ENCODE data around the gene IL21R. TPM values are rescaled to one million over a fixed set of nuclear protein-coding genes. Genes with fewer than 3 reads are reported as not detected.

Gene IL21R
- total and polyA plus RNA-seq, 5 donors = 0.34 to 1.4 (median 0.81) TPM

DNA sequence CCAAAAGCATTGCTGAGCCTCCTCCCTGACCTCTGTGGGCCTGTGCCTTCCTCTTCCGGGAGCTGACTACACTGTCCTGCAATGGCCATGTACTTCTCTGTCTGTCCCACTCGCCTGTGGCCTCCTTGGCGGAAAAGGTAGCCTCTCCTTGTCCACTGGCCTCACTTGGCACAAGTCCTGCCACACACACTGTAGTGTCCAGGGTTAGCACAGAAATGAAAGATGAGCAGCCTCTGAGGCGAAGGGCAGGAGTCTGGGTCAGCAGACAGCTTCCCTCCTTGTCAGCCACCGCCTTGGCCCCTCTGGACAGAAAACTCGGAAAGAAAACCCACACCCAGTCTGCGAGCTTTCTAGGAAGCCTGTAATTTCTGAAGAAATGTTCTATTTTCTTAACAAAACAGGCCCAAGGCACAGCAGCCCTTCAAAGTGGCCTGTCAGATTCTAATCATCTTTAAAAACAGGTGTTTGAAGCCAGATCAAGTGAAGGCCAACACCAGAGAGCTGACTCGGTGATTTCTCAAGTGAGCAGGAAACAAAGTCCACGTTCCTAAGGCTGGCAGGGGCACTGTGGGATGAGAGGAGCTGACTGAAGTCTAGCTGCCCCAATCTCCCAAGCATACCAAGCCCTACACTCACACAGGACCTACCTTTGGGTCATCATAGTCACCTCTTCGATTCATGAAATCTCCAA, 80.6 kb downstream of the IL21R start:
- WGBS = 91% methylated on average over 10 of the region's 10 CpGs
- Histone ChIP-seq H3K27me3 (ENCODE audit: control insufficient read depth, insufficient read depth) (no peaks in the 10 kb centered on the region), H3K4me3 (ENCODE audit: low read length) (no peak overlapping the region), H3K9me3 (ENCODE audit: control insufficient read depth, low read length) (no peaks in the 10 kb centered on the region), H3K4me1 (ENCODE audit: control insufficient read depth, insufficient read depth, low read length) (no peaks in the 10 kb centered on the region), H3K27ac (ENCODE audit: low read length) (no peak overlapping the region)
- intact Hi-C loops (cut with DNase I) = no loop called here
- peak in 1 of 3 donors; percentile 12 for DNase-seq
- no peak for ATAC-seq

DNA sequence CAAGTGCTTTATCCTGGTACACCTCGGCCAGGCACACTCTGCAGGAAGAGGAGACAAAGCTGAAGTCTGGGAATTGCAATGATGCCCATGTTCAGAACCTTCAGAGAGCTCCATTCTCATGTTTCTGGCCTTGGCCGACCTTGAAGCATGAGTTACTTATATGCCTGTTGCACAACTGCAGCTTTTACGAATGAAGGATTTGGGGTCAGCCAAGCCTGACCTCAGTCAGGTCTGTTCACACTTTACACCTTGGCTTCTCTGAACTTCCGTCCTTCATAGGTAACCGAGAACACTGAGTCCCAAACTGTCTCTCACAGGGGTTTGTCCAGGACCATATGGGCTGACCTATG, 81.1 kb downstream of the IL21R start:
- WGBS = 90% methylated on average over 5 of the region's 5 CpGs
- Histone ChIP-seq H3K27me3 (ENCODE audit: control insufficient read depth, insufficient read depth) (no peaks in the 10 kb centered on the region), H3K4me3 (ENCODE audit: low read length) (no peak overlapping the region), H3K27ac (ENCODE audit: low read length) (no peak overlapping the region), H3K9me3 (ENCODE audit: control insufficient read depth, low read length) (no peaks in the 10 kb centered on the region), H3K4me1 (ENCODE audit: control insufficient read depth, insufficient read depth, low read length) (no peaks in the 10 kb centered on the region)
- no peak for DNase-seq
- no peak for ATAC-seq
- intact Hi-C loops (cut with DNase I) = no loop called here

DNA sequence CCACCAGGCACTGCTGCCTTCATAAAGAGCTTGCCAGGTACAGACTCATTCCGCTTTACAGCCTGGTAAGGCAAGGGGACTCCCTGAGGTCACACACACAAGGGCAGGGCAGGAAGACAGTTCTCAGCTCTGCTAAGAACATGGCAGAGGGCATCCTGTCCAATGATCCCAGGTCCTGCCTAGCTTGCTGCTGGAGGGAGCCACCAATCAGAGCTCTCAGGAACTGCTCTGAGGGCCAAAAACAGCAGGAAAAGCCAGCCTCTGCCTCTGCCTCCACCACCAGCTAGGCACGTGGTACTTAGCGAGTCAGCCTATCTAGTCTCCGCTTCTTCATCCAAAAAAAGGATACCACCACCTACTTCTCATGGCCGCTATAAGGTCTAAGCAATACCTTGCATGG, 81.7 kb downstream of the IL21R start:
- 86% methylated on average over 5 of the region's 5 CpGs for WGBS
- ATAC-seq = no peak
- H3K4me1 ChIP-seq (ENCODE audit: control insufficient read depth, insufficient read depth, low read length) = no peaks in the 10 kb centered on the region
- no peak overlapping the region for H3K27ac ChIP-seq (ENCODE audit: low read length)
- peak in 1 of 3 donors; percentile 3 for DNase-seq
- intact Hi-C loops (cut with DNase I) = no loop called here
- no peaks in the 10 kb centered on the region for H3K27me3 ChIP-seq (ENCODE audit: control insufficient read depth, insufficient read depth)
- H3K4me3 ChIP-seq (ENCODE audit: low read length) = no peak overlapping the region
- no peaks in the 10 kb centered on the region for H3K9me3 ChIP-seq (ENCODE audit: control insufficient read depth, low read length)

GRCh38 chr16:27485126-27485525, 83.2 kb downstream of the IL21R start:
- H3K27ac ChIP-seq (ENCODE audit: low read length) = no peak overlapping the region

GRCh38 chr16:27485811-27486210, 83.8 kb downstream of the IL21R start:
- Histone ChIP-seq H3K4me3 (ENCODE audit: low read length) (no peak overlapping the region), H3K27me3 (ENCODE audit: control insufficient read depth, insufficient read depth) (no peaks in the 10 kb centered on the region), H3K9me3 (ENCODE audit: control insufficient read depth, low read length) (no peaks in the 10 kb centered on the region), H3K27ac (ENCODE audit: low read length) (no peak overlapping the region), H3K4me1 (ENCODE audit: control insufficient read depth, insufficient read depth, low read length) (no peaks in the 10 kb centered on the region)
- DNase-seq (no peak), ATAC-seq (no peak)
- intact Hi-C loops (cut with DNase I) = no loop called here
- WGBS = 96% methylated on average over 11 of the region's 11 CpGs

More at GRCh38 chr16:27485126-27485525, 83.2 kb downstream of the IL21R start:
- WGBS = 94% methylated on average over 9 of the region's 9 CpGs
- no peaks in the 10 kb centered on the region for H3K4me1 ChIP-seq (ENCODE audit: control insufficient read depth, insufficient read depth, low read length)
- no peaks in the 10 kb centered on the region for H3K9me3 ChIP-seq (ENCODE audit: control insufficient read depth, low read length)
- no peak overlapping the region for H3K4me3 ChIP-seq (ENCODE audit: low read length)
- no peak for DNase-seq
- H3K27me3 ChIP-seq (ENCODE audit: control insufficient read depth, insufficient read depth) = no peaks in the 10 kb centered on the region
- intact Hi-C loops (cut with DNase I) = no loop called here
- no peak for ATAC-seq

DNA sequence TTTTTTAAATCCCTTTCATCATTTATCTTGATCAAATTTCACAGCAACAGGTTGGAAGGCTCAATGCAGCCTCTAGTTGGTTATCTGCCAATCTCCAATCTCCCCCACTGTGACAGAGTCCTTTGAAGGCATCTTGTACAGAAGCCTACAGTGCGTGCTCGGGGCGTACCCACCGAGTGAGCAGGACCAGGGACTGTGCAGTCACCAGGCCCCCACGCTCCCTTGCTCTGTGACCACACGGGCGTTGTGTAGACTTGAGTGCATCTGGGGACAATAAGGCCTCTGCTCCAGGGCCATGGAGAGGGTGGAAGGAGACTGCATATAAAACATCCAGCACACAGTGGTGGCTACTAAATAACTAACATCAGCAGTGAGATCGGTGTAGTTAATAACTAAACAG, 84.4 kb downstream of the IL21R start:
- H3K27me3 ChIP-seq (ENCODE audit: control insufficient read depth, insufficient read depth) = no peaks in the 10 kb centered on the region
- intact Hi-C loops (cut with DNase I) = no loop called here
- H3K27ac ChIP-seq (ENCODE audit: low read length) = no peak overlapping the region
- DNase-seq (no peak), ATAC-seq (no peak)
- no peaks in the 10 kb centered on the region for H3K4me1 ChIP-seq (ENCODE audit: control insufficient read depth, insufficient read depth, low read length)
- H3K4me3 ChIP-seq (ENCODE audit: low read length) = no peak overlapping the region
- WGBS = 88% methylated on average over 8 of the region's 8 CpGs
- no peaks in the 10 kb centered on the region for H3K9me3 ChIP-seq (ENCODE audit: control insufficient read depth, low read length)

GRCh38 chr16:27486760-27487159, 84.8 kb downstream of the IL21R start:
- Histone ChIP-seq H3K4me3 (ENCODE audit: low read length) (no peak overlapping the region), H3K9me3 (ENCODE audit: control insufficient read depth, low read length) (no peaks in the 10 kb centered on the region), H3K27me3 (ENCODE audit: control insufficient read depth, insufficient read depth) (no peaks in the 10 kb centered on the region), H3K4me1 (ENCODE audit: control insufficient read depth, insufficient read depth, low read length) (no peaks in the 10 kb centered on the region), H3K27ac (ENCODE audit: low read length) (no peak overlapping the region)
- intact Hi-C loops (cut with DNase I) = no loop called here
- no peak for DNase-seq
- ATAC-seq = no peak
- WGBS = 97% methylated on average over 3 of the region's 3 CpGs

DNA sequence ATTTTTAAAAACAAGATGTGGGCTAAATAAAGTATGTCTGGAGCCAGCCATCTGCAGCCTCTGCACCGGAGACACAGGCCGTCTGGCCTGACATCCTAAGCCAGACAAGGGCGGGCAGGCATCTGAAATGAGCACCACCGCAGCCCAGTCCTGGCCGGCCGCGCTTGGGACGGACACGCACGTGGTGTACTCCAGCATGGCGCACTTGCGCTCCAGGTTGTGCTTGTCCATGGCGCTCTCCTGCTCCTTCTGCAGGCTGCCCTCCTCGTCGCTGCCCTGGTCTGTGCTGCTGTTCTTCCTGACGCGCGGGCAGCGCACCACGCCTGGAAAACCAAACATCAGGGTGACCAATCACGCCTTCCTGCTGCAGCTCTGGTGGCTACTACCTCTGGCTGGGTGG, 87.4 kb downstream of the IL21R start:
- Histone ChIP-seq H3K9me3 (ENCODE audit: control insufficient read depth, low read length) (no peaks in the 10 kb centered on the region), H3K27me3 (ENCODE audit: control insufficient read depth, insufficient read depth) (no peaks in the 10 kb centered on the region), H3K27ac (ENCODE audit: low read length) (no peak overlapping the region), H3K4me3 (ENCODE audit: low read length) (no peak overlapping the region), H3K4me1 (ENCODE audit: control insufficient read depth, insufficient read depth, low read length) (no peaks in the 10 kb centered on the region)
- ATAC-seq = no peak
- 97% methylated on average over 21 of the region's 21 CpGs for WGBS
- intact Hi-C loops (cut with DNase I) = no loop called here
- DNase-seq = no peak

DNA sequence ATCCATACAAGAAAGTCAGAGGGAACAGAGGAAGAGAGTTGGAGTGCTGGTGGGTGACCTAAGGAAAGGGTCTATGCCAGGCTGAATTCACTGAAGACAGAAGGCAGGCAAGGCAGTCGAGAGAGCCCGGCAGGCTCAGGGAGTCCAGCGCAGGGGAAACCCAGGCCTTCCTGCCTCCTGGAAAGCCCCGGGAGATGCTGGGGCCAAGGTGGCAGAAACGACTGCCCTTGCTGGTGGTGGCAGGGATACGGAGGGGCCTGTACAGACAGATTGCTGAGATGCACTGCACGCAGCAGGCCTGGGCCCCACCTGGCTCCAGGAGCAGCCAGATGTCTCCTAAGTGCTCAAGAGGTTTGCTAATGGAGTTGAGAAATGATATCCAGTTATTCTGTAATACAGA, 87.9 kb downstream of the IL21R start:
- Histone ChIP-seq H3K4me1 (ENCODE audit: control insufficient read depth, insufficient read depth, low read length) (no peaks in the 10 kb centered on the region), H3K27me3 (ENCODE audit: control insufficient read depth, insufficient read depth) (no peaks in the 10 kb centered on the region), H3K4me3 (ENCODE audit: low read length) (no peak overlapping the region), H3K27ac (ENCODE audit: low read length) (no peak overlapping the region), H3K9me3 (ENCODE audit: control insufficient read depth, low read length) (no peaks in the 10 kb centered on the region)
- intact Hi-C loops (cut with DNase I) = no loop called here
- WGBS = 95% methylated on average over 7 of the region's 7 CpGs
- ATAC-seq = no peak
- no peak for DNase-seq

GRCh38 chr16:27491894-27492587, 90.1 kb downstream of the IL21R start:
- H3K27me3 ChIP-seq (ENCODE audit: control insufficient read depth, insufficient read depth) = no peaks in the 10 kb centered on the region
- no peaks in the 10 kb centered on the region for H3K4me1 ChIP-seq (ENCODE audit: control insufficient read depth, insufficient read depth, low read length)
- 76% methylated on average over 16 of the region's 16 CpGs for WGBS
- DNase-seq (peak in 1 of 3 donors; percentile 48), ATAC-seq (peak in 1 of 2 donors; percentile 60)
- intact Hi-C loops (cut with DNase I) = no loop called here
- no peaks in the 10 kb centered on the region for H3K9me3 ChIP-seq (ENCODE audit: control insufficient read depth, low read length)
- H3K27ac ChIP-seq (ENCODE audit: low read length) = peak overlapping the region; percentile 46
- no peak overlapping the region for H3K4me3 ChIP-seq (ENCODE audit: low read length)

- Histone ChIP-seq H3K4me3 (ENCODE audit: low read length) (no peak overlapping the region), H3K9me3 (ENCODE audit: control insufficient read depth, low read length) (no peaks in the 10 kb centered on the region), H3K27me3 (ENCODE audit: control insufficient read depth, insufficient read depth) (no peaks in the 10 kb centered on the region), H3K27ac (ENCODE audit: low read length) (peak overlapping the region; percentile 22), H3K4me1 (ENCODE audit: control insufficient read depth, insufficient read depth, low read length) (no peaks in the 10 kb centered on the region)
- DNase-seq (peak in 1 of 3 donors; percentile 23), ATAC-seq (no peak)
- intact Hi-C loops (cut with DNase I) = no loop called here
- 79% methylated on average over 11 of the region's 11 CpGs for WGBS
Measured at GRCh38 chr16:27492588-27492979, 90.6 kb downstream of the IL21R start.

All from right cardiac atrium (tissue), 5 donors.